Measurements from ENCODE around the gene FBXL22. TPM values are rescaled to one million over a fixed set of nuclear protein-coding genes. Genes with fewer than 3 reads are reported as not detected.

FBXL22 gene
- total RNA-seq, 1 experiment from 2014 or later: 0.49 TPM

DNA sequence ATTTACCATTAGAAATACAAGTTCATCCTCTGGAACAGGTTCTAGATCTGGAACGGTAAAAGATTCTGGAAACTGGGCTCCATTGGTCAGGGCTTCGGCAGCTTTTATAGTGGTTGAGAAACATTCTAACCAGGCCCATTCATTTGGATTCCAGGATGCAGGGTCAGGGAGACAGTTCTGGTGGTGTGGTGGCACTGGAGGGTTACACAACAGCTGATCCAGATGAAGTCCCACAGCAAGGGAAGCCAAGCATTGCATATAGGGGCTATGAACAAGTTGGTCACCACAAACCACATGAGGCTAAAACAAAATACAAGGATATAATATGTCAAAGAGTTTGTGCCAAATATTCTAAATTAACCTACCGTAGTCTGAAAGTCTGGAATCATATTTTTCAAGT is 43.0 kb downstream of the FBXL22 start:
- ChIA-PET CTCF (no interaction called here), POLR2A (no interaction called here), RAD21 (ENCODE audit: low non-redundant PET in 1 of 2, low total read pairs in 2 of 2, uncharacterized antibody in 2 of 2, unreplicated experiment in 2 of 2) (no interaction called here)
- no TSS peak for BruUV-seq (replicated peaks)
- Histone ChIP-seq H3K4me2 (ENCODE audit: low read length) (no peak overlapping the region), H3K9ac (ENCODE audit: low read length) (no peak overlapping the region), H4K20me1 (ENCODE audit: insufficient read depth) (no peaks in the 10 kb centered on the region), H3K9me2 (ENCODE audit: insufficient read depth) (no peaks in the 10 kb centered on the region), H3K9me3 (ENCODE audit: control insufficient read depth in 1 of 2, insufficient read depth in 1 of 2, low read depth in 1 of 2, low read length in 2 of 2) (no peaks in the 10 kb centered on the region), H3K4me1 (ENCODE audit: control insufficient read depth in 1 of 2, insufficient read depth in 2 of 2, low read length in 2 of 2) (no peaks in the 10 kb centered on the region), H3K27me3 (ENCODE audit: insufficient read depth, low read length) (no peaks in the 10 kb centered on the region), H2AFZ (ENCODE audit: low read depth, low read length, poor library complexity, severe bottlenecking) (no peak overlapping the region), H3K27ac (ENCODE audit: low read depth, low read length) (no peak overlapping the region), H3K36me3 (ENCODE audit: control insufficient read depth in 1 of 2, insufficient read depth in 2 of 2, low read length in 2 of 2) (0 out of 4 replicates have a peak, but pooled peaks cover 0 to 5% of the 10 kb centered on the region in 2 experiments), H3K4me3 (replicated peaks in 1 of 2; ENCODE audit: low read depth in 1 of 2, low read length in 2 of 2) (no peak overlapping the region), H3K79me2 (ENCODE audit: insufficient read depth, low read length) (no peaks in the 10 kb centered on the region)
- DNase-seq (ENCODE audit: low read depth, low spot score) (no peak), ATAC-seq (no peak)
- intact Hi-C loops (cut with micrococcal nuclease): no loop called here
- TF ChIP-seq ZNF274 (IDR thresholded peaks at IDR 0.05; ENCODE audit: low read depth, low read length) (no peak), TCF7L2 (IDR thresholded peaks at IDR 0.05; ENCODE audit: borderline replicate concordance, extremely low read depth, insufficient read depth, insufficient read length) (no peak), EZH2 (IDR thresholded peaks at IDR 0.05) (no peak)

Other genes with a start within 250 kb of the FBXL22 start
- 1.8 TPM for gene CA12, start 215.5 kb upstream of the FBXL22 start, total RNA-seq (2021; ENCODE audit: unreplicated experiment)
- gene USP3, start 92.8 kb upstream of the FBXL22 start, total RNA-seq (2021; ENCODE audit: unreplicated experiment): 61.6 TPM
- 32.7 TPM for gene HERC1, start 236.6 kb downstream of the FBXL22 start, total RNA-seq (2021; ENCODE audit: unreplicated experiment)

Data from HCT116 (cell line).